Hepatocyte (in vitro differentiated cells): ENCODE results near the gene RARG. TPM values are rescaled to one million over a fixed set of nuclear protein-coding genes. Genes with fewer than 3 reads are reported as not detected.

ENCODE experiments used
- DNase-seq: peaks from one replicate; pipeline ENCODE4 v3.0.0-alpha.2; 2016; ENCODE audit warnings: low spot score
- H2AFZ ChIP-seq: fragments of 200-600 bp; sonication (generic); 2 replicates; pipeline ENCODE4 v1.6.0; 2016; ENCODE audit warnings: antibody characterized with exemption, mild to moderate bottlenecking
- H3K27ac ChIP-seq: fragments of 200-600 bp; sonication (generic); 2 replicates; pipeline ENCODE4 v1.5.1; 2016; ENCODE audit warnings: mild to moderate bottlenecking
- H3K27me3 ChIP-seq: fragments of 200-600 bp; sonication (generic); 2 replicates; pipeline ENCODE4 v1.6.1; 2016
- H3K36me3 ChIP-seq: fragments of 200-600 bp; sonication (generic); replicated peaks from 2 replicates; pipeline ENCODE4 v1.5.1; 2016; ENCODE audit warnings: low read depth; ENCODE audit not compliant: insufficient read depth
- H3K4me1 ChIP-seq: fragments of 200-600 bp; sonication (generic); 2 replicates; pipeline ENCODE4 v1.5.1; 2016; ENCODE audit warnings: mild to moderate bottlenecking, moderate library complexity; ENCODE audit not compliant: insufficient read depth
- H3K4me2 ChIP-seq: fragments of 200-600 bp; sonication (generic); 2 replicates; pipeline ENCODE4 v1.6.0; 2016
- H3K4me3 ChIP-seq: fragments of 200-600 bp; sonication (generic); 2 replicates; pipeline ENCODE4 v1.5.1; 2016; ENCODE audit warnings: mild to moderate bottlenecking
- H3K79me2 ChIP-seq: fragments of 200-600 bp; sonication (generic); 2 replicates; pipeline ENCODE4 v1.6.0; 2017; ENCODE audit warnings: mild to moderate bottlenecking
- H3K9me2 ChIP-seq: fragments of 200-600 bp; sonication (generic); replicated peaks from 2 replicates; pipeline ENCODE4 v1.6.0; 2017; ENCODE audit warnings: mild to moderate bottlenecking; ENCODE audit not compliant: insufficient read depth
- H3K9me3 ChIP-seq: fragments of 200-600 bp; sonication (generic); 2 replicates; pipeline ENCODE4 v1.5.1; 2016; ENCODE audit warnings: low read depth, mild to moderate bottlenecking
- H4K20me1 ChIP-seq: fragments of 200-600 bp; sonication (generic); 2 replicates; pipeline ENCODE4 v1.6.0; 2016; ENCODE audit warnings: mild to moderate bottlenecking; ENCODE audit not compliant: insufficient read depth, poor library complexity, severe bottlenecking
- EZH2 ChIP-seq: fragments of 200-600 bp; sonication (generic); IDR thresholded peaks from 2 replicates; pipeline ENCODE4 v1.6.1; 2016; ENCODE audit warnings: antibody characterized with exemption, mild to moderate bottlenecking, borderline replicate concordance
- EZH2phosphoT487 ChIP-seq: fragments of 200-600 bp; sonication (generic); IDR thresholded peaks from one replicate; pipeline ENCODE4 v1.6.1; 2018; ENCODE audit warnings: antibody characterized with exemption, mild to moderate bottlenecking, low read depth, moderate library complexity; ENCODE audit not compliant: unreplicated experiment, severe bottlenecking
- WGBS: methylation state at CpG from one replicate; pipeline ENCODE4 v1.1.6; 2016; ENCODE audit warnings: low lambda C conversion rate; ENCODE audit errors: missing lambda C conversion rate; 5-methylcytosine and 5-hydroxymethylcytosine counted together
- polyA plus RNA-seq: library from polyadenylated mRNA; unstranded; fragments of >200 nt; fragmentation: Nextera tagmentation; extraction: Ambion mirVana; gene quantifications from 2 replicates; pipeline ENCODE4 v1.2.1, GENCODE V29; 2016
- total RNA-seq: library from RNA; depleted of rRNA; stranded (reverse); fragments of >200 nt; gene quantifications from 2 replicates; pipeline ENCODE4 v1.2.3, GENCODE V29; 2014
- TF ChIP-seq, protein P1 (sequence below): fragments of 200-600 bp; sonication (generic); IDR thresholded peaks from 2 replicates; pipeline ENCODE4 v1.5.1; 2016; ENCODE audit warnings: antibody characterized with exemption, mild to moderate bottlenecking; ENCODE audit not compliant: poor library complexity

Gene RARG
- total and polyA plus RNA-seq, 2 experiments from 2014 or later, result 20.9 to 28.1 TPM

DNA sequence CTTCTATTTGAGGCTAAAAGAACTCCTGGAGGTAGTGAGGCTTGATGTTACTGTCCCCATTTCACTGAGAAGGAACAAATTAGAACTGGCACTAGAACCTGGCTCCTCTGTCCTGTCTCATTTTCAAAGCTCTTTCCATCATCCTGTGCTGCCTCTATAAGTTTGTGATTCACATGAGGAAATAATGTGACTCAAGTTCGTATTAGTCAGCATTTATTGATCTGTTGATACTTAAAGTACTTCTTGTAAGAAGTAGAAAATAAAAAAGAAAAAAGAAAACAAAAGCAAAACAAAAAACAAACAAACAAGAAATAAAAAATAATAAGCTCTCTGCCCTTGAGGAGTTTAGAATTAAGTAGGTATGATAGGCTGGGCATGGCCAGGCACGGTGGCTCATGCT, 33.8 kb upstream of the RARG start:
- Histone ChIP-seq H3K27me3 (no peaks in the 10 kb centered on the region), H3K36me3 (no peaks in the 10 kb centered on the region), H3K4me1 (peaks cover 3% of the 10 kb centered on the region), H3K4me3 (no peak overlapping the region), H2AFZ (no peak overlapping the region), H3K4me2 (no peak overlapping the region), H3K27ac (no peak overlapping the region), H3K9me3 (no peaks in the 10 kb centered on the region), H3K79me2 (peaks cover 14% of the 10 kb centered on the region), H3K9me2 (no peaks in the 10 kb centered on the region), H4K20me1 (no peaks in the 10 kb centered on the region)
- 91% methylated on average over 2 of the region's 2 CpGs for WGBS
- TF ChIP-seq EZH2 (no peak), EZH2phosphoT487 (no peak)
- TF ChIP-seq, protein P1, sequence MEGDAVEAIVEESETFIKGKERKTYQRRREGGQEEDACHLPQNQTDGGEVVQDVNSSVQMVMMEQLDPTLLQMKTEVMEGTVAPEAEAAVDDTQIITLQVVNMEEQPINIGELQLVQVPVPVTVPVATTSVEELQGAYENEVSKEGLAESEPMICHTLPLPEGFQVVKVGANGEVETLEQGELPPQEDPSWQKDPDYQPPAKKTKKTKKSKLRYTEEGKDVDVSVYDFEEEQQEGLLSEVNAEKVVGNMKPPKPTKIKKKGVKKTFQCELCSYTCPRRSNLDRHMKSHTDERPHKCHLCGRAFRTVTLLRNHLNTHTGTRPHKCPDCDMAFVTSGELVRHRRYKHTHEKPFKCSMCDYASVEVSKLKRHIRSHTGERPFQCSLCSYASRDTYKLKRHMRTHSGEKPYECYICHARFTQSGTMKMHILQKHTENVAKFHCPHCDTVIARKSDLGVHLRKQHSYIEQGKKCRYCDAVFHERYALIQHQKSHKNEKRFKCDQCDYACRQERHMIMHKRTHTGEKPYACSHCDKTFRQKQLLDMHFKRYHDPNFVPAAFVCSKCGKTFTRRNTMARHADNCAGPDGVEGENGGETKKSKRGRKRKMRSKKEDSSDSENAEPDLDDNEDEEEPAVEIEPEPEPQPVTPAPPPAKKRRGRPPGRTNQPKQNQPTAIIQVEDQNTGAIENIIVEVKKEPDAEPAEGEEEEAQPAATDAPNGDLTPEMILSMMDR, result no peak
- DNase-seq, result no peak

DNA sequence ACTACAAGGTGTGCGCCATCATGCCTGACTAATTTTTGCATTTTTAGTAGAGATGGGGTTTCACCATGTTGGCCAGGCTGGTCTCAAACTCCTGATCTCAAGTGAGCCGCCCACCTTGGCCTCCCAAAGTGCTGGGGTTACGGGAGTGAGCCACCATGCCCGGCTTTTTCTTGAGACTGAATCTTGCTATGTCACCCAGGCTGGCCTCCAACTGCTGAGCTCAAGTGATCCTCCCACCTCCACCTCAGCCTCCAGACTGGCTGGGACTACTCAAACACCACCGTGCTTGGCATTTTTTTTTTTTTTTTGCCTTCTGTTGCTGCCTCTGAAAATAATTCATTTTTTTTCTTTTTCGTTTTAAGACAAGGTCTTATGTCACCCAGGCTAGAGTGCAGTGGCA, 27.9 kb upstream of the RARG start:
- DNase-seq, result no peak
- H3K79me2 ChIP-seq, result peaks cover 2% of the 10 kb centered on the region
- H3K27me3 ChIP-seq, result no peaks in the 10 kb centered on the region
- WGBS, result 94% methylated on average over 6 of the region's 6 CpGs
- no peaks in the 10 kb centered on the region for H3K9me3 ChIP-seq
- no peak overlapping the region for H3K4me3 ChIP-seq
- H3K36me3 ChIP-seq, result no peaks in the 10 kb centered on the region
- no peak overlapping the region for H3K4me2 ChIP-seq
- TF ChIP-seq EZH2phosphoT487, result no peak
- TF ChIP-seq, protein P1, result no peak
- no peak for TF ChIP-seq EZH2
- H3K27ac ChIP-seq, result no peak overlapping the region
- H3K9me2 ChIP-seq, result no peaks in the 10 kb centered on the region
- H4K20me1 ChIP-seq, result no peaks in the 10 kb centered on the region
- no peak overlapping the region for H2AFZ ChIP-seq
- no peaks in the 10 kb centered on the region for H3K4me1 ChIP-seq

DNA sequence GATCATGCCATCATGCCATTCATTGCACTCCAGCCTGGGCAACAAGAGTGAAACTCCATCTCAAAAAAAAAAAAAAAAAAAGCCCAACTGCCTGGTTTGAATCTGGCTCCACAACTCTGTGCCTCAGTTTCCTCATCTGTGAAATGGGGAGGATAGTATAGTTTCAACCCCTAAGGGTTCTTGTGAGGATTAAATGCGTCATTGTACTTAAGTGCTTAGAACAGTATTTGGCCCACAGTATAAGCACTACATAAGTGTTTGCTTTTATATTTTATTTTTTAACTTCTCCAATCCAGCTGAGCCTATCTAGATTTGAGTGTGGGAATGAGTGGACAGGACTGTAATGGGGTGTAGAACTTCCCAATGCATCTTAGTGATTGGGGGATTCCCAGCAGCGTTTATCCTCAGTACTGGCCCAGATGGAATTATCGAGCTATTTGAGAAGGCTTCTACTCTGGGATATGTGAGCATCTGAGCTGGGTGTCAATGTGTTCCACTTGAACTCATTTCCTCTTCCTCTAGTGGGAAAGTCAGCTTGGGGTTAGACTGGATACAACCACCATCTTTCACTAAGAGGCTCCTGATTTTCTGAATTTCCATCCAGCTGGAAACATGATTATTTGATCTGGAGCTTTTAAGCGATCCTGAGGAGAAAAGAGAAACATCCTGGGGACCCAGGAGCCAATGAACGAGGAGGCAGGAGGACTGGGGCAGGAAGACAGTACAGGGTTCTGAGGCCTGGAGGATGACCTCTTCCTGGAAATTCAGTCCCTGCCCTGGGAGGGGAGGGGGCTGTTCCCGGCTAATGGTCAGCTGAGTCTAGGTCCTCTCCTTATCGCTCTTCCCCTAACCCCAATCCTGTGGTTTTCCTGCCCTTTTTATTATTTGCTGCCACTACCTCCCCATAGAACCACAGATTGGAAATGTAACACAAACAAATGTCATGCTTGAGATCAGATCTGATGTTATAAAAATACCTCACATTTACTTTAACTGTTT, 26.8 kb upstream of the RARG start:
- H3K79me2 ChIP-seq, result peaks cover 12% of the 10 kb centered on the region
- TF ChIP-seq, protein P1, result no peak
- TF ChIP-seq EZH2phosphoT487 (no peak), EZH2 (no peak)
- no peak overlapping the region for H3K27ac ChIP-seq
- H3K4me2 ChIP-seq, result no peak overlapping the region
- 83% methylated on average over 7 of the region's 7 CpGs for WGBS
- no peaks in the 10 kb centered on the region for H3K36me3 ChIP-seq
- no peaks in the 10 kb centered on the region for H3K4me1 ChIP-seq
- H2AFZ ChIP-seq, result no peak overlapping the region
- no peaks in the 10 kb centered on the region for H3K27me3 ChIP-seq
- H4K20me1 ChIP-seq, result no peaks in the 10 kb centered on the region
- H3K9me3 ChIP-seq, result no peaks in the 10 kb centered on the region
- no peak for DNase-seq
- no peaks in the 10 kb centered on the region for H3K9me2 ChIP-seq
- no peak overlapping the region for H3K4me3 ChIP-seq
